Astrocyte (in vitro differentiated cells and primary cell): ENCODE measurements around the gene ARV1. TPM values are rescaled to one million over a fixed set of nuclear protein-coding genes. Genes with fewer than 3 reads are reported as not detected.
A peak's percentile ranks its signal among the peaks of the same experiment; 100 is the strongest.

Experiments
- DNase-seq: peaks from one replicate; pipeline ENCODE4 v3.0.0-alpha.2; 2010; ENCODE audit warnings: low read depth
- FAIRE-seq: peaks from 2 replicates; lab custom pipeline; 2011; peaks lifted over from hg19 to GRCh38; lab: Jason Lieb, UNC
- H2AFZ ChIP-seq: 2 replicates; pipeline ENCODE4 v1.6.0; 2012; ENCODE audit warnings: low read depth, low read length, inconsistent platforms
- H3K27ac ChIP-seq: 2 replicates; pipeline ENCODE4 v1.5.1; 2011; ENCODE audit warnings: low read depth, low read length, inconsistent platforms
- H3K27me3 ChIP-seq: 2 replicates; pipeline ENCODE4 v1.6.0; 2011; ENCODE audit warnings: low read length, inconsistent platforms; ENCODE audit not compliant: insufficient read depth
- H3K36me3 ChIP-seq: 2 replicates; pipeline ENCODE4 v1.5.1; 2011; ENCODE audit warnings: low read length, inconsistent platforms; ENCODE audit not compliant: insufficient read depth
- H3K4me1 ChIP-seq: 2 replicates; pipeline ENCODE4 v1.5.1; 2011; ENCODE audit warnings: low read length, inconsistent platforms; ENCODE audit not compliant: insufficient read depth
- H3K4me2 ChIP-seq: 2 replicates; pipeline ENCODE4 v1.6.0; 2012; ENCODE audit warnings: low read length, inconsistent platforms
- H3K4me3 ChIP-seq: 2 replicates; pipeline ENCODE4 v1.5.1; 2011; ENCODE audit warnings: low read depth, mild to moderate bottlenecking, low read length, inconsistent platforms; ENCODE audit not compliant: insufficient read depth
- H3K79me2 ChIP-seq: 2 replicates; pipeline ENCODE4 v1.6.0; 2012; ENCODE audit warnings: mild to moderate bottlenecking, low read length, inconsistent platforms; ENCODE audit not compliant: insufficient read depth
- H3K9ac ChIP-seq: 2 replicates; pipeline ENCODE4 v1.6.0; 2012; ENCODE audit warnings: mild to moderate bottlenecking, low read length, inconsistent platforms
- H3K9me3 ChIP-seq: 2 replicates; pipeline ENCODE4 v1.5.1; 2012; ENCODE audit warnings: low read depth, mild to moderate bottlenecking, low read length, inconsistent platforms; ENCODE audit not compliant: insufficient read depth
- H4K20me1 ChIP-seq: 2 replicates; pipeline ENCODE4 v1.6.0; 2012; ENCODE audit warnings: low read length, inconsistent platforms; ENCODE audit not compliant: insufficient read depth
- H3K27ac Mint-ChIP-seq: one replicate; pipeline ENCODE4 v1.8.0; 2021; ENCODE audit warnings: mild to moderate bottlenecking, mixed read lengths; ENCODE audit not compliant: unreplicated experiment
- H3K27me3 Mint-ChIP-seq: one replicate; pipeline ENCODE4 v1.8.0; 2021; ENCODE audit warnings: low read depth, mixed read lengths; ENCODE audit not compliant: unreplicated experiment
- H3K36me3 Mint-ChIP-seq: one replicate; pipeline ENCODE4 v1.8.0; 2021; ENCODE audit warnings: low read depth, mixed read lengths; ENCODE audit not compliant: unreplicated experiment
- H3K4me1 Mint-ChIP-seq: one replicate; pipeline ENCODE4 v1.8.0; 2021; ENCODE audit warnings: low read depth, mixed read lengths; ENCODE audit not compliant: unreplicated experiment
- H3K4me3 Mint-ChIP-seq: one replicate; pipeline ENCODE4 v1.8.0; 2021; ENCODE audit warnings: mild to moderate bottlenecking, moderate library complexity, mixed read lengths; ENCODE audit not compliant: unreplicated experiment
- H3K9me3 Mint-ChIP-seq: one replicate; pipeline ENCODE4 v1.8.0; 2021; ENCODE audit warnings: mild to moderate bottlenecking, mixed read lengths; ENCODE audit not compliant: unreplicated experiment
- CTCF ChIP-seq: IDR thresholded peaks from 2 replicates; pipeline ENCODE4 v1.5.1; 2011; ENCODE audit warnings: low read depth, mild to moderate bottlenecking, inconsistent platforms, low read length, moderate library complexity; ENCODE audit not compliant: insufficient read depth
- EZH2 ChIP-seq: IDR thresholded peaks from 2 replicates; pipeline ENCODE4 v1.6.1; 2012; ENCODE audit warnings: mild to moderate bottlenecking, low read length, inconsistent platforms; ENCODE audit not compliant: insufficient read depth
- total RNA-seq: library from RNA; stranded (reverse); gene quantifications from 2 replicates; pipeline ENCODE4 v1.2.1, GENCODE V29; 2021

The ARV1 gene
- total RNA-seq, 1 donor from 2014 or later, result 14.4 TPM

DNA sequence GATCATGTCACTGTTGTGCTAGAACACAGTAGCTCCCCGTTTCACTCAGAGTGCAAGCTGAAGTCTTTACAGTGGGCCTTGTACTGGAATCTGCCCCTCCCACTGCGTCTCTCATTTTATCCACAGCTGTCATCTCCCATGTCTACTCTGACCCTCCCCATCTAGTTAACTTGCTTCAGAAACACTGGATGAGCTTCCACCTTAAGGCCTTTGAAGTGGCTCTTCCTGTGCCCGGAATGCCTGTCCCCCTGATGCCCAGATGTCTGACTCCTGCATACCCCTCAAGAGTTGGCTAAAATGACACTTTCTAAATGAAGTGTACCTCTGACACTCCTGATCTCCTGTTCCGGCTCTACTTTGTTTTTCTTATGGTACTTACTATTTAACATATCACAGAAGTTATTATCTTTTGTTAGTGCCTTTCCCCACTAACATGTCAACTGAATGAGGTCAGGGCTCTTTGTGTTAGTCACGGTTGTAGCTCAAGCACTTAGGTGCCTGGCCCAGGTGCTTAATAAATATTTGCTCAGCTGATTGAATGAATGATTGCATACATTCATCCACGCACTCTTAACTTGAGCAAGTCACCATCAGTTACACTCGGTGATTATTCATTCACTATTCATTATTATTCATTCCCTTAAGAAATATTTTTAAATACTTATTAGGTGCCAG lies 13.3 kb downstream of the ARV1 start:
- Histone ChIP-seq H4K20me1 (peaks cover 3% of the 10 kb centered on the region), H3K4me1 (peaks cover under 1% of the 10 kb centered on the region), H3K9me3 (no peaks in the 10 kb centered on the region), H3K4me3 (no peak overlapping the region), H3K27ac (no peak overlapping the region), H3K9ac (no peak overlapping the region), H3K27me3 (no peaks in the 10 kb centered on the region), H2AFZ (no peak overlapping the region), H3K36me3 (peaks cover 23% of the 10 kb centered on the region), H3K79me2 (peaks cover 3% of the 10 kb centered on the region), H3K4me2 (no peak overlapping the region)
- no peaks in the 10 kb centered on the region for H3K9me3 Mint-ChIP-seq
- no peak for TF ChIP-seq CTCF
- TF ChIP-seq EZH2, result no peak
- DNase-seq, result no peak
- H3K27me3 Mint-ChIP-seq, result no peaks in the 10 kb centered on the region
- FAIRE-seq, result no peak
- peak overlapping the region; percentile 1 for H3K4me3 Mint-ChIP-seq
- peaks cover 15% of the 10 kb centered on the region for H3K36me3 Mint-ChIP-seq
- H3K4me1 Mint-ChIP-seq, result peaks cover 7% of the 10 kb centered on the region
- no peak overlapping the region for H3K27ac Mint-ChIP-seq

- H3K79me2 ChIP-seq, result peaks cover 3% of the 10 kb centered on the region
- DNase-seq, result no peak
- H3K27ac ChIP-seq, result no peak overlapping the region
- H3K36me3 ChIP-seq, result peaks cover 36% of the 10 kb centered on the region
- H3K4me1 ChIP-seq, result no peaks in the 10 kb centered on the region
- no peak overlapping the region for H2AFZ ChIP-seq
- no peak overlapping the region for H3K27ac Mint-ChIP-seq
- H3K27me3 Mint-ChIP-seq, result no peaks in the 10 kb centered on the region
- H3K4me3 Mint-ChIP-seq, result no peak overlapping the region
- H3K9me3 ChIP-seq, result no peaks in the 10 kb centered on the region
- H3K4me2 ChIP-seq, result no peak overlapping the region
- no peaks in the 10 kb centered on the region for H3K27me3 ChIP-seq
- no peak for TF ChIP-seq EZH2
- TF ChIP-seq CTCF, result no peak
- H3K36me3 Mint-ChIP-seq, result peaks cover 28% of the 10 kb centered on the region
- peaks cover 2% of the 10 kb centered on the region for H3K4me1 Mint-ChIP-seq
- peaks cover 6% of the 10 kb centered on the region for H4K20me1 ChIP-seq
- no peak overlapping the region for H3K9ac ChIP-seq
- H3K9me3 Mint-ChIP-seq, result no peaks in the 10 kb centered on the region
- H3K4me3 ChIP-seq, result no peak overlapping the region
- no peak for FAIRE-seq
Measured at GRCh38 chr1:230994860-230995259, 16.0 kb downstream of the ARV1 start.

GRCh38 chr1:231000201-231000600 lies 21.3 kb downstream of the ARV1 start:
- Mint-ChIP-seq H3K4me1 (no peaks in the 10 kb centered on the region), H3K27me3 (no peaks in the 10 kb centered on the region), H3K9me3 (peaks cover 31% of the 10 kb centered on the region), H3K36me3 (peaks cover 48% of the 10 kb centered on the region), H3K4me3 (no peak overlapping the region), H3K27ac (no peak overlapping the region)
- FAIRE-seq, result no peak
- H3K27me3 ChIP-seq, result no peaks in the 10 kb centered on the region
- peaks cover 3% of the 10 kb centered on the region for H4K20me1 ChIP-seq
- H3K4me2 ChIP-seq, result no peak overlapping the region
- TF ChIP-seq CTCF (no peak), EZH2 (no peak)
- peaks cover 5% of the 10 kb centered on the region for H3K9me3 ChIP-seq
- H3K79me2 ChIP-seq, result no peaks in the 10 kb centered on the region
- DNase-seq, result no peak
- H3K27ac ChIP-seq, result no peak overlapping the region
- no peak overlapping the region for H3K9ac ChIP-seq
- peaks cover 44% of the 10 kb centered on the region for H3K36me3 ChIP-seq
- no peak overlapping the region for H2AFZ ChIP-seq
- no peak overlapping the region for H3K4me3 ChIP-seq
- H3K4me1 ChIP-seq, result no peaks in the 10 kb centered on the region
